Fibroblast of skin of abdomen (primary cell): Measurements from ENCODE around the gene CFLAR.
A peak's percentile ranks its signal among the peaks of the same experiment; 100 is the strongest.
"Not testable (repeated sequence)": the region's sequence is repeated elsewhere in the genome, so short reads cannot be mapped to it uniquely, and the experiment has no call there.

ENCODE experiments used
- DNase-seq: peaks from one replicate; pipeline ENCODE4 v3.0.0-alpha.2; 2013

The CFLAR gene

GRCh38 chr2:201183365-201183727, 67.4 kb downstream of the CFLAR start:
- no peak for DNase-seq

GRCh38 chr2:201183835-201184234, 67.9 kb downstream of the CFLAR start:
- not testable (repeated sequence) for DNase-seq

- DNase-seq = not testable (repeated sequence)
Measured at GRCh38 chr2:201184248-201184647, 68.3 kb downstream of the CFLAR start.

GRCh38 chr2:201185863-201186262, 69.9 kb downstream of the CFLAR start:
- no peak for DNase-seq

- DNase-seq = no peak
Measured at GRCh38 chr2:201186982-201187381, 71.0 kb downstream of the CFLAR start.

GRCh38 chr2:201188449-201188848, 72.5 kb downstream of the CFLAR start:
- no peak for DNase-seq

- peak; percentile 8 for DNase-seq
Measured at GRCh38 chr2:201191132-201191875, 75.3 kb downstream of the CFLAR start.

GRCh38 chr2:201194097-201194496, 78.1 kb downstream of the CFLAR start:
- DNase-seq = no peak

- no peak for DNase-seq
Measured at GRCh38 chr2:201195331-201195730, 79.4 kb downstream of the CFLAR start.

GRCh38 chr2:201196003-201196402, 80.0 kb downstream of the CFLAR start:
- DNase-seq = no peak

GRCh38 chr2:201196803-201197202, 80.8 kb downstream of the CFLAR start:
- no peak for DNase-seq

GRCh38 chr2:201197781-201198180, 81.8 kb downstream of the CFLAR start:
- DNase-seq = no peak

- no peak for DNase-seq
Measured at GRCh38 chr2:201199847-201200246, 83.9 kb downstream of the CFLAR start.

GRCh38 chr2:201200345-201200744, 84.4 kb downstream of the CFLAR start:
- no peak for DNase-seq

- DNase-seq = no peak
Measured at GRCh38 chr2:201201371-201201770, 85.4 kb downstream of the CFLAR start.

GRCh38 chr2:201203916-201204654, 88.1 kb downstream of the CFLAR start:
- peak; percentile 40 for DNase-seq

- DNase-seq = no peak
Measured at GRCh38 chr2:201204655-201205514, 88.9 kb downstream of the CFLAR start.

- peak; percentile 40 for DNase-seq
Measured at GRCh38 chr2:201205515-201205849, 89.5 kb downstream of the CFLAR start.

- no peak for DNase-seq
Measured at GRCh38 chr2:201208563-201209252, 92.7 kb downstream of the CFLAR start.

GRCh38 chr2:201215963-201216362, 100.0 kb downstream of the CFLAR start:
- DNase-seq = no peak

GRCh38 chr2:201216918-201217317, 101.0 kb downstream of the CFLAR start:
- DNase-seq = no peak

- DNase-seq = no peak
Measured at GRCh38 chr2:201218780-201219179, 102.8 kb downstream of the CFLAR start.
